HepG2 (cell line): ENCODE data around the gene MYO7A. TPM values are rescaled to one million over a fixed set of nuclear protein-coding genes. Genes with fewer than 3 reads are reported as not detected.
A peak's percentile ranks its signal among the peaks of the same experiment; 100 is the strongest.

Source experiments
- ATAC-seq: fragments of 200-7000 bp; cut with Tn5 transposase; 3 replicates; pipeline ENCODE4 v1.9.1; 2020; ENCODE audit warnings: mild to moderate bottlenecking, moderate library complexity
- BruUV-seq: library from RNA; stranded (reverse); fragments of 400-500 nt; replicated peaks from 2 replicates; lab custom pipeline; 2021; lab: Mats Ljungman, UMichigan
- CTCF ChIA-PET: fragments of 300-600 bp; formaldehyde crosslinking; extraction: SDS; loops from one replicate; lab custom pipeline; 2021; ENCODE audit warnings: low total read pairs, inconsistent platforms, low intra/inter-chr PET ratio; lab: Yijun Ruan, JAX
- POLR2A ChIA-PET: fragments of 350-600 bp; sonication (Branson Sonifier 250); formaldehyde crosslinking; loops from one replicate; lab custom pipeline; 2020; ENCODE audit warnings: antibody characterized with exemption, inconsistent platforms; lab: Yijun Ruan, JAX
- DNase-seq: peaks from one replicate; pipeline ENCODE4 v3.0.0-alpha.2; 2015; ENCODE audit warnings: low spot score
- FAIRE-seq: peaks from 3 replicates; lab custom pipeline; 2011; peaks lifted over from hg19 to GRCh38; lab: Jason Lieb, UNC
- H2AFZ ChIP-seq: one replicate; pipeline ENCODE4 v1.6.1; 2011; ENCODE audit warnings: low read length, inconsistent platforms
- H3K27ac ChIP-seq: fragments of 300-600 bp; 3 replicates; pipeline ENCODE4 v1.8.0; 2011; ENCODE audit warnings: mixed run types, mild to moderate bottlenecking, mixed read lengths, low read length, inconsistent platforms; ENCODE audit not compliant: insufficient read depth; ENCODE audit errors: extremely low read length
- H3K27me3 ChIP-seq, 2 experiments: fragments of 200-600 bp in 1 of 2; 2 replicates in 1 of 2; 3 replicates in 1 of 2; pipeline versions ENCODE4 v1.6.0 to v1.8.0; 2011; ENCODE audit warnings: low read length in 2 of 2, mild to moderate bottlenecking in 2 of 2, moderate library complexity in 2 of 2, inconsistent platforms in 1 of 2; ENCODE audit not compliant: insufficient read depth in 2 of 2, control insufficient read depth in 1 of 2
- H3K36me3 ChIP-seq, 2 experiments: fragments of 200-600 bp in 1 of 2; replicated peaks in 1 of 2; 2 replicates in 1 of 2; 3 replicates in 1 of 2; pipeline versions ENCODE4 v1.5.1 to v1.8.0; 2011; ENCODE audit warnings: low read length in 2 of 2, inconsistent platforms in 1 of 2; ENCODE audit not compliant: insufficient read depth in 2 of 2, control insufficient read depth in 1 of 2
- H3K4me1 ChIP-seq: 2 replicates; pipeline ENCODE4 v1.5.1; 2012; ENCODE audit warnings: low read length, inconsistent platforms; ENCODE audit not compliant: insufficient read depth
- H3K4me2 ChIP-seq: 2 replicates; pipeline ENCODE4 v1.6.0; 2011; ENCODE audit warnings: low read depth, low read length, inconsistent platforms
- H3K4me3 ChIP-seq, 3 experiments: fragments of 200-600 bp in 1 of 3; sonication (generic), shearing (Covaris generic) in 1 of 3; replicated peaks in 1 of 3; 2 replicates each; pipeline ENCODE4 v1.5.1; 2011 to 2016; ENCODE audit warnings: low read length in 3 of 3, inconsistent platforms in 2 of 3, low read depth in 2 of 3, mild to moderate bottlenecking in 2 of 3, control low read depth in 1 of 3, mixed read lengths in 1 of 3; ENCODE audit not compliant: insufficient read depth in 1 of 3
- H3K79me2 ChIP-seq: one replicate; pipeline ENCODE4 v1.6.1; 2011; ENCODE audit warnings: low read length, inconsistent platforms; ENCODE audit not compliant: insufficient read depth
- H3K9ac ChIP-seq: 2 replicates; pipeline ENCODE4 v1.6.0; 2011; ENCODE audit warnings: mild to moderate bottlenecking, low read depth, low read length, inconsistent platforms; ENCODE audit not compliant: insufficient read depth
- H3K9me3 ChIP-seq: 2 replicates; pipeline ENCODE4 v1.5.1; 2012; ENCODE audit warnings: mild to moderate bottlenecking, low read length
- H4K20me1 ChIP-seq: 2 replicates; pipeline ENCODE4 v1.6.0; 2011; ENCODE audit warnings: inconsistent platforms, mild to moderate bottlenecking, low read length, moderate library complexity; ENCODE audit not compliant: insufficient read depth
- AKAP8 ChIP-seq: sonication (generic); formaldehyde crosslinking; IDR thresholded peaks from 2 replicates; pipeline ENCODE4 v1.5.1; 2020; ENCODE audit warnings: mild to moderate bottlenecking, missing genetic modification reagents
- CAMTA2 ChIP-seq: sonication (generic); formaldehyde crosslinking; IDR thresholded peaks from 2 replicates; pipeline ENCODE4 v1.4.0; 2020; ENCODE audit warnings: mild to moderate bottlenecking, missing genetic modification reagents, borderline replicate concordance
- CC2D1A ChIP-seq: sonication (generic); formaldehyde crosslinking; IDR thresholded peaks from 2 replicates; pipeline ENCODE4 v1.8.1; 2023; ENCODE audit warnings: mild to moderate bottlenecking, missing genetic modification reagents
- GABPA ChIP-seq, 2 experiments: IDR thresholded peaks; 2 replicates each; pipeline ENCODE4 v1.6.1; 2011 to 2016; ENCODE audit warnings: low read depth in 2 of 2, low read length in 1 of 2, missing biosample characterization in 1 of 2, missing genetic modification characterization in 1 of 2
- HINFP ChIP-seq: sonication (generic); formaldehyde crosslinking; IDR thresholded peaks from 2 replicates; pipeline ENCODE4 v1.4.0; 2020; ENCODE audit warnings: low read depth, mild to moderate bottlenecking, missing genetic modification reagents
- HNRNPL ChIP-seq: fragments of 200-400 bp; formaldehyde crosslinking; IDR thresholded peaks from 2 replicates; pipeline ENCODE4 v1.6.1; 2017; ENCODE audit warnings: mild to moderate bottlenecking, low read depth, low read length
- JUNB ChIP-seq: sonication (generic); formaldehyde crosslinking; IDR thresholded peaks from 2 replicates; pipeline ENCODE4 v1.8.0; 2022; ENCODE audit warnings: missing genetic modification reagents, mild to moderate bottlenecking, borderline replicate concordance
- KMT2B ChIP-seq: IDR thresholded peaks from 2 replicates; pipeline ENCODE4 v1.6.1; 2016; ENCODE audit warnings: missing genetic modification reagents, missing compliant biosample characterization
- MEF2D ChIP-seq: sonication (generic); formaldehyde crosslinking; IDR thresholded peaks from 2 replicates; pipeline ENCODE4 v1.5.1; 2020; ENCODE audit warnings: mild to moderate bottlenecking, missing genetic modification reagents
- MEIS2 ChIP-seq: sonication (generic); formaldehyde crosslinking; IDR thresholded peaks from 2 replicates; pipeline ENCODE4 v1.9.0; 2021; ENCODE audit warnings: mild to moderate bottlenecking, missing genetic modification reagents
- MIER2 ChIP-seq: IDR thresholded peaks from 2 replicates; pipeline ENCODE4 v1.6.1; 2016; ENCODE audit warnings: missing biosample characterization, missing genetic modification reagents
- MLLT10 ChIP-seq: sonication (generic); formaldehyde crosslinking; IDR thresholded peaks from 2 replicates; pipeline ENCODE4 v1.4.0; 2020; ENCODE audit warnings: missing genetic modification reagents
- NBN ChIP-seq: fragments of 450-650 bp; conservative IDR thresholded peaks from 2 replicates; pipeline ENCODE4 v1.6.1; 2017
- NFYB ChIP-seq: sonication (generic); formaldehyde crosslinking; IDR thresholded peaks from 2 replicates; pipeline ENCODE4 v1.4.0; 2020; ENCODE audit warnings: missing genetic modification reagents
- RBAK ChIP-seq: sonication (generic); formaldehyde crosslinking; IDR thresholded peaks from 2 replicates; pipeline ENCODE4 v1.5.1; 2020; ENCODE audit warnings: mild to moderate bottlenecking, missing genetic modification reagents
- SMARCE1 ChIP-seq: fragments of 450-650 bp; IDR thresholded peaks from 2 replicates; pipeline ENCODE4 v1.6.1; 2017; ENCODE audit warnings: borderline replicate concordance
- ZBTB46 ChIP-seq: sonication (generic); formaldehyde crosslinking; IDR thresholded peaks from 2 replicates; pipeline ENCODE4 v1.4.0; 2020; ENCODE audit warnings: mild to moderate bottlenecking, missing genetic modification reagents, borderline replicate concordance
- ZNF251 ChIP-seq: sonication (generic); formaldehyde crosslinking; IDR thresholded peaks from 2 replicates; pipeline ENCODE4 v1.9.0; 2021; ENCODE audit warnings: mild to moderate bottlenecking, missing genetic modification reagents
- ZNF766 ChIP-seq: sonication (generic); formaldehyde crosslinking; IDR thresholded peaks from 2 replicates; pipeline ENCODE4 v1.5.0; 2020; ENCODE audit warnings: missing genetic modification reagents, borderline replicate concordance
- ZNF841 ChIP-seq: sonication (generic); formaldehyde crosslinking; IDR thresholded peaks from 2 replicates; pipeline ENCODE4 v1.8.1; 2023; ENCODE audit warnings: missing genetic modification reagents, borderline replicate concordance
- WGBS: methylation state at CpG from one replicate; pipeline ENCODE4 v1.1.6; 2017; ENCODE audit warnings: low lambda C conversion rate; 5-methylcytosine and 5-hydroxymethylcytosine counted together
- in situ Hi-C: cut with HindIII; loops from 2 replicates; pipeline ENCODE4 v1.10.0; 2017; ENCODE audit warnings: low pct_unique_long_range_greater_than_20kb; ENCODE audit not compliant: extremely low pct_ligation_motif_present
- intact Hi-C: fragments of 100-400 bp; cut with micrococcal nuclease; formaldehyde crosslinking; loops from one replicate; pipeline ENCODE4 v1.10.0; 2022; ENCODE audit not compliant: unreplicated experiment
- polyA plus RNA-seq, 8 experiments: library from polyadenylated mRNA; depleted of rRNA in 3 of 8; stranded (reverse) in 7 of 8; unstranded in 1 of 8; fragments of >200 nt; fragmentation: Illumina TruSeq in 4 of 8; extraction: Trizol in 4 of 8; gene quantifications; 2 replicates each; pipeline versions ENCODE4 v1.2.1 to v1.2.3, GENCODE V29; 2011 to 2016; ENCODE audit warnings: low read depth in 4 of 8, missing spikeins in 1 of 8, mixed read lengths in 1 of 8; ENCODE audit not compliant: insufficient read depth in 1 of 8
- total RNA-seq, 5 experiments: library from RNA; depleted of rRNA; stranded (reverse); fragments of >200 nt; fragmentation: Illumina TruSeq; extraction: Trizol; gene quantifications; 2 replicates each; pipeline ENCODE4 v1.2.3, GENCODE V29; 2016; ENCODE audit warnings: low read depth in 1 of 5

Gene MYO7A
- total and polyA plus RNA-seq, 2 of the 13 experiments (the other 11 are each of a cell fraction or from before 2014, with no cell fraction given): 7.5 to 10.0 TPM

- Histone ChIP-seq H3K4me2 (peak overlapping the region; percentile 27; the same call in 1 of the 2 replicates), H3K27me3 (peaks cover 0 to 2% of the 10 kb centered on the region in 2 experiments; a peak in 1 of 5 replicates), H3K27ac (no peak overlapping the region), H4K20me1 (no peaks in the 10 kb centered on the region), H3K4me3 (no peak overlapping the region), H3K9me3 (no peaks in the 10 kb centered on the region), H3K9ac (no peak overlapping the region), H3K36me3 (no peaks in the 10 kb centered on the region), H3K79me2 (no peaks in the 10 kb centered on the region), H3K4me1 (peaks cover 42% of the 10 kb centered on the region), H2AFZ (no peak overlapping the region)
- DNase-seq (no peak), ATAC-seq (no peak), FAIRE-seq (no peak)
- no TSS peak for BruUV-seq
- TF ChIP-seq GABPA (IDR thresholded peaks at IDR 0.05; ENCODE audit: low read depth, low read length) (no peak), GABPA (CRISPR knock-in tag; IDR thresholded peaks at IDR 0.05; ENCODE audit: low read depth) (no peak), SMARCE1 (no peak), JUNB (CRISPR knock-in tag) (no peak), ZNF841 (no peak), MEF2D (CRISPR knock-in tag) (no peak), CC2D1A (no peak), RBAK (no peak), HINFP (CRISPR knock-in tag) (no peak), KMT2B (no peak), CAMTA2 (CRISPR knock-in tag) (no peak), NBN (no peak), MEIS2 (CRISPR knock-in tag) (no peak), MLLT10 (CRISPR knock-in tag) (no peak), MIER2 (no peak), ZBTB46 (no peak), ZNF251 (CRISPR knock-in tag) (no peak), HNRNPL (no peak), AKAP8 (CRISPR knock-in tag) (no peak), NFYB (no peak), ZNF766 (CRISPR knock-in tag) (no peak)
- POLR2A ChIA-PET: interaction anchor here (0.9 kb wide), 1 partner anchor 12 kb away, joined by 4 read pairs; no protein-coding TSS in a partner anchor
- CTCF ChIA-PET: no interaction called here
- intact Hi-C loops (no loop called here), in situ Hi-C loops (no loop called here)
- 43% methylated on average over 8 of the region's 9 CpGs for WGBS
These were observed 19.6 kb upstream of the MYO7A start for GRCh38 chr11:77108436-77108835.
